GM21360 (cell line): ENCODE data around the gene LUC7L.

Experiments used
- ATAC-seq: cut with Tn5 transposase; IDR thresholded peaks from one replicate; pipeline ENCODE4 v1.9.1; 2021; ENCODE audit warnings: mild to moderate bottlenecking, moderate library complexity; ENCODE audit not compliant: unreplicated experiment

Gene LUC7L

DNA sequence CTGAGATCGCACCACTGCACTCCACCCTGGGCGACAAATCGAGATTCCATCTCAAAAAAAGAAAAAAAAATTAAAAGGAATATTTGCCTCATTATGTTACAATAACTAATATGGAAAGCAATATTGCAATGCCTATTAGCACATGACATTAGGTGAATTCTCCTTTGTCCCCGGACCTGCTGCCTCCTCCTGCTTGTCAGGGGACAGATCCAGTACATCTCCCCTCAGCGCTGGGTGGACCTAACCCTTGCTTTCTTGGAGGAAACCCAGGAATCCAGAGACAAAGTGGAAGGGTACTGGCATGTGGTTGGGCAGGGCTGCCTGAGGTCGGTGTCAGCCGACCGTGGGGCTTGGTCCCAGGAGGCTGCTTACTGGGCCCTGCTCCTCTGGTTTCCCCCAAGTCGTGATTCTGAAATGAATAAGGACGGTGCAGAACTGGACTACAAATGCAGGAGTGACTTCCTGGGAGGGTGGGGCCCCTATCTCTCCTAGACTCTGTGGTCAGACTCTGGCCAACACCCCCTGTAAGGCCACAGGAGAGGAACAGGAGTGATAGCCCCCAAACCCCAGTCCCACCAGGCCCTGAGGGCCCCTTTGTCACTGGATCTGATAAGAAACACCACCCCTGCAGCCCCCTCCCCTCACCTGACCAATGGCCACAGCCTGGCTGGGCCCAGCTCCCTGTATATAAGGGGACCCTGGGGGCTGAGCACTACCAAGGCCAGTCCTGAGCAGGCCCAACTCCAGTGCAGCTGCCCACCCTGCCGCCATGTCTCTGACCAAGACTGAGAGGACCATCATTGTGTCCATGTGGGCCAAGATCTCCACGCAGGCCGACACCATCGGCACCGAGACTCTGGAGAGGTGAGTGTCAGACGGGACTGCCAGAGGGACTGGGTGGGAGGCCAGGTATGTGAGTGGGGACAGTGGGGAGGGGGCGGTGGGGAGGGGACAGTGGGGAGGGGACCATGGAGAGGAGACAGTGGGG lies 76.8 kb downstream of the LUC7L start, which contains the start of gene HBZ:
Gene HBZ, plus strand, starts transcription at position 504 of the 988 bp plus-strand sequence. Its CDS starts 266 bp downstream, at position 770.
- ATAC-seq, result no peak

DNA sequence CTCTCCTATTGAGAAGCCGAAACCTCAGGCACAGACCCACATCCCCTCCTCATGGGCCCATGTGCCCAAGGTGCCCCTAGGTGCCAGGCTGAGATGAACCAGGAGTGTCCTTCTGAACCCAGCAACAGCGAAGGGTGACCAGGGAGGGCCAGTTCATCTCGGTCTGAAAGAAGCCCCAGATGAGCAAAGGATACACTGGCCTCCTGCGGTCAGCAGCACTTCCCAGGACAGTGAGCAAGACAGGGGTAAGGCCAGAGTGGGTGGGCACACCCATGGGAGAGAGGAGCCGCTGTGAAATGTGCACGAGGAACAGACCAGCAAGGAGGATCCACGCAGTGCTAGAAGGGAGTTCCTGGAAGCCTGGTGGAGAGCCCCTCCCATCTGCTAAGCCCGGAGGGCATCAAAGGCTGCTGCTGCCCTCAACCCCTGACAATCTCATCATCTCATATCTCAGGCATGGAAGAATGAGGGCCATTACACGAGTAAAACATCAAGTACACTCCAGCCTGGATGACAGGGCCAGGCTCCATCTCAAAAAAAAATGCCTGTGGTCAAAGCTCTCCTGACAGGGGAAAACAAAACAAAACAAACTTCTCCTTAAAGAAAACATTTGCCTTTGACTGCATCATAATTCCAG lies 80.1 kb downstream of the LUC7L start:
- no peak for ATAC-seq

DNA sequence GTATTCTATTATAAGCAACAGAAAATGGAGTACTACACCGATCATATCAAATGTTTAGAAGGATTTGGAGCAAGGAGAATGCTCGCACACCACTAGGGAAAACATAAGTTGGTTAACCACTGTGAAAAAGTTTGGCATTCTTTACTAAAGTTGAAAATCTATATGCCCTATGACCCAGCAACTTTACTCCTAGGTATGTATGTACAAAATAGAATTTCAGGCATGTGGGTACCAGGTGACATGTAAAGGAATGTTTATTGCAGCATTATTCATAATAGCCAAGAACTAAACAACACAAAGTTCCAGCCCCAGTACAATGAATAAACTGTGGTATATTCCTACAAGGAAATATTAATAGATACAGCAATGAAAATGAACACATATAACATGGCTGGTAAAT lies 82.6 kb downstream of the LUC7L start:
- ATAC-seq, result no peak

DNA sequence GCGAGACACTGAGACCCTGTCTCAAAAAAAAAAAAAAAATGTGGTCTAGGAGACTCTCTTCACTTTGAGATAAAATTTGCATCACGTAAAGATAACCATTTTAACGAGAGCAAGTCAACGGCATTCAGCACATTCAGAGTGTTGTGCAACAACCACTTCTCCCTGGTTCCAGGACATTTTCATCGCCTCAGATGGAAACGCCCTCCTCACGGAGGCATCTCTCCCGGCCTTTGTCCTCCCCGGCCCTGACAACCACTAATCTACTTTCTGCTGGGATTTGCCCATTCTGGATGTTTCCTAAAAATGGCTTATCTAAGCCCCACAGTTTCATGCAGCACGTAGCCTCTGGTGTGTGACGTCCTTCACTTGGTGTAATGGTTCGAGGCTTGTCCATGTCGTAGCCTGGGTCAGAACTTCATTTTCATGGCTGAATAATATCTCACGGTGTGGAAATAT lies 84.4 kb downstream of the LUC7L start:
- no peak for ATAC-seq

DNA sequence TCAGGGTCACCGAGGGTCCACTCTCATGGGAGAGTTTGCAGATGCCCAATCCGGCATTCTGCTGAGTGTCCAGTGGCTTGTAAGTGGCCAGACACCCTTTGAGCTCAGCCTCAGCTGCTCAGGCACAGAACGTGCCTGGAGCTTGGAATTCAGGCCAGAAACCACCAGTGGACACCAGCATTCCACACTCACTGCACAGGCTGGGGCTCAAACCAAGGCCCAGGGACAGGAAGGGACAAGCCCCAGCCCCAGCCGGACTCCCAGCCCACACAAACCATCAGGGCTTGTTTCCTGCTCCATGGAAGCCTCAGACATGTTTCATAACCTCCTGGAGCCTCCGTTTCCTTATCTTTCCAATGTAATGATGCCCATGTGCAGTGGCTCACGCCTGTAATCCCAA lies 85.8 kb downstream of the LUC7L start:
- ATAC-seq, result no peak

DNA sequence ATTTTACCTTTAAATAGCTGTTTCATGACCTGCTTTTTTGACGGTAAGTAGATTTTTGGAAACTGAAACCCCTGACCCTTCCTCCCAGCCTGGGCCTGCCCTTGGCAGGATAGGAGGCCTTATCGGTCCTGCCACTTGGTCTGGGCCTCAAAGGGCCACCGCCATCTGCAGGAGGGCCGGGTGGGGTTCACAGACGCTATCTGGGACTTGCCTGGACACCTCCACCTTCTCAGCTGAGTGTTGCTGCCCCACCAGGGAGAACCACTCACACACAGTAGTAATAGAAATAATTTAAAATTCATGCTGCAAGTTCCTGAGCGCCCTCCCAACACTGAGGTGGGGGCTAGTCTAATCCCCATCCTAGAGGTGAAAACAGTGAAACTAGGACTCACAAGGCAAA lies 86.2 kb downstream of the LUC7L start:
- no peak for ATAC-seq

DNA sequence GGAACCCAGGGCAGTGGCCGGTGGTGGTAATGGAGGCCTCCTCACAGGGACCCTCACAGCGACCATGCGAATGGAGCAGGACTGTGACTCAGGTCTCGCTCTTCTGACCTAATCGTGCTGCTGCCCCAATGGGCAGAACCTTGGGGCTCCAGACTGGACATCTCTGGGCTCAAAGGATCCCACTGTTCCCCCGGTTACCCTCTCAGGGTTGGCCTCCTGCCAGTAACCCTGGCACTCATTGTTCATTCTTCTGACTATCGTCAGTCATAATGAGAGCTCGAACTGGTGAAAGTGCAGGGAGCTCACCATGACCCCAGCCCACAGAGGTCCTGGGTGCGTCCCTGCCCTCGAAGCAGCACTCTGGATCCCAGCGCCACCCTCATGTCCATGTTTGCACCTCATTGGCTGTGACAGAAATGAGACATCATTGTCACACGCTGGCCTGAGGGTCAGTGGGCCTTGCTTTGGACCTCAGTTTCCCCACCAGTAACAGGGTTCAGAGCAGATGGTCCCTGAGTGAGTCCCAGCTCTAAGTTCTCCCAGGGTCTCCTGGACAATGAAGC lies 86.8 kb downstream of the LUC7L start:
- ATAC-seq, result no peak

DNA sequence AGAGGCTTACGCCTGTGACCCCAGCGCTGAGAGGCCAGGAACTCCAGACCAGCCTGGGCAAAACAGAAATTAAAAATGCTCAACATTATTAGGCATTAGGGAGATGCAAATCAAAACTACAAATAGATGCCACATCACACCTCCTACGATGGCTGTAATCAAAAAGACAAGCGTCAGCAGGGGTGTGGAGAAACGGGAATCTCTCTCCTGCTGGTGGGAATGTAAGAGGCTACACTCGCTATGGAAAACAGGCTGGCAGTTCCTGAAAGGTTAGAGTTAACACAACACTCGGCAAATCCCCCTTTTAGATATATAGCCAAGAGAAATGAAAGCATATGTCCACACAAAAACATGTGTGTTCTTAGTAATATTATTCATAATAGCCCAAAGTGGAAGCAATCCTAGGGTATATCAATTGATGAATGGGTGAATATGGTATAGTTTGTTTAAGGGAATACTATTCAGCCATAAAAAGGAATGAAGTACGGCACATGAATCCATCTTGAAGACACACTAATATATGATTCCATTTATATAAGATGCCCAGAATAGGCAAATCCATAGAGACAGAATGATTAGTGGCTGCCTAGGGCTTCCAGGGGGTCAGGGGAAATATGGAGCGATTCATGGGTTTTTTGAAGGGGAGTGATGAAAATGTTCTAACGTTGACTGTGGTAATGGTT lies 88.9 kb downstream of the LUC7L start:
- no peak for ATAC-seq
